Measurements from ENCODE around the gene GYS1.

DNA sequence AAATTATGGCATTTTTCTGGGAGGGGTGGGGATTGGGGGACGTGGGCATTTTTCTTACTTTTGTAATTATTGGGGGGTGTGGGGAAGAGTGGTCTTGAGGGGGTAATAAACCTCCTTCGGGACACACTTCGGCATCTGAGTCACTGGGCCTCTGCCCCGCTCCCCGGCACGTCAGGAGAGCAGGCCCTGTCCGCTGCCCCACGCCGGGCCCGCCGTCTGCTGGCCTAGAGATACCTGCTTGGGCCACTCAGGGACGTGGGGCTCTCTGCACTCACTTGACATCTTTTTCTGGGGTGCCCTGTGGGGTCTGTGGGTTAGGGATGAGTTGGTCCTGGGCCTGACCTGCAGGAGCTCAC, 31.5 kb downstream of the GYS1 start:
- no peak for TF ChIP-seq CTCF (IDR thresholded peaks at IDR 0.05; ENCODE audit: low read depth, low read length)
- no peak for TF ChIP-seq EZH2phosphoT487 (IDR thresholded peaks at IDR 0.05; ENCODE audit: low read depth)
